SKM-1 treated with dmso at 0.1 percent for 144 hours (cell line): ENCODE results near the gene ADAM29.
"Not testable (repeated sequence)": the region's sequence is repeated elsewhere in the genome, so short reads cannot be mapped to it uniquely, and the experiment has no call there.

ENCODE experiments used
- DNase-seq: peaks from one replicate; lab custom pipeline; 2025; ENCODE audit not compliant: unreplicated experiment; lab: John Stamatoyannopoulos, UW

ADAM29 gene

GRCh38 chr4:174918058-174918457 lies at the start of gene ADAM29:
ADAM29 (plus strand) TSS chr4:174918358; CDS start chr4:174975526, 57,168 bp downstream.
- no peak for DNase-seq

- no peak for DNase-seq
These were observed 48.8 kb upstream of the ADAM29 start for GRCh38 chr4:174869339-174869738.

- DNase-seq: no peak
These were observed 47.8 kb upstream of the ADAM29 start for GRCh38 chr4:174870311-174870710.

- DNase-seq: no peak
These were observed 46.8 kb upstream of the ADAM29 start for GRCh38 chr4:174871407-174871806.

GRCh38 chr4:174873146-174873545 lies 45.0 kb upstream of the ADAM29 start:
- DNase-seq: not testable (repeated sequence)

GRCh38 chr4:174873931-174874330 lies 44.2 kb upstream of the ADAM29 start:
- peak; percentile 22 for DNase-seq

- no peak for DNase-seq
These were observed 43.3 kb upstream of the ADAM29 start for GRCh38 chr4:174874898-174875297.

- DNase-seq: no peak
These were observed 38.2 kb upstream of the ADAM29 start for GRCh38 chr4:174880001-174880400.

GRCh38 chr4:174882317-174882992 lies 35.7 kb upstream of the ADAM29 start:
- no peak for DNase-seq

- DNase-seq: no peak
These were observed 10.7 kb upstream of the ADAM29 start for GRCh38 chr4:174907508-174907907.

- no peak for DNase-seq
These were observed 7.9 kb upstream of the ADAM29 start for GRCh38 chr4:174910271-174910670.

GRCh38 chr4:174912919-174913543 lies 5.1 kb upstream of the ADAM29 start:
- no peak for DNase-seq

GRCh38 chr4:174919886-174920423 lies 1.8 kb downstream of the ADAM29 start:
- DNase-seq: no peak

- no peak for DNase-seq
These were observed 8.8 kb downstream of the ADAM29 start for GRCh38 chr4:174926958-174927357.

GRCh38 chr4:174928174-174928573 lies 10.0 kb downstream of the ADAM29 start:
- DNase-seq: no peak

- DNase-seq: no peak
These were observed 10.6 kb downstream of the ADAM29 start for GRCh38 chr4:174928575-174929253.

GRCh38 chr4:174929346-174929745 lies 11.2 kb downstream of the ADAM29 start:
- DNase-seq: no peak

GRCh38 chr4:174930895-174931294 lies 12.7 kb downstream of the ADAM29 start:
- DNase-seq: no peak

GRCh38 chr4:174933083-174933482 lies 14.9 kb downstream of the ADAM29 start:
- DNase-seq: no peak

- DNase-seq: no peak
These were observed 16.2 kb downstream of the ADAM29 start for GRCh38 chr4:174934360-174934759.

GRCh38 chr4:174935607-174936006 lies 17.4 kb downstream of the ADAM29 start:
- DNase-seq: no peak

- DNase-seq: no peak
These were observed 21.8 kb downstream of the ADAM29 start for GRCh38 chr4:174940002-174940401.
